ENCODE data around the gene ANKRD6. TPM values are rescaled to one million over a fixed set of nuclear protein-coding genes. Genes with fewer than 3 reads are reported as not detected.

ANKRD6 gene
- polyA plus RNA-seq, 1 of the 3 experiments (the other 2 are of a cell fraction) = 2.6 TPM

DNA sequence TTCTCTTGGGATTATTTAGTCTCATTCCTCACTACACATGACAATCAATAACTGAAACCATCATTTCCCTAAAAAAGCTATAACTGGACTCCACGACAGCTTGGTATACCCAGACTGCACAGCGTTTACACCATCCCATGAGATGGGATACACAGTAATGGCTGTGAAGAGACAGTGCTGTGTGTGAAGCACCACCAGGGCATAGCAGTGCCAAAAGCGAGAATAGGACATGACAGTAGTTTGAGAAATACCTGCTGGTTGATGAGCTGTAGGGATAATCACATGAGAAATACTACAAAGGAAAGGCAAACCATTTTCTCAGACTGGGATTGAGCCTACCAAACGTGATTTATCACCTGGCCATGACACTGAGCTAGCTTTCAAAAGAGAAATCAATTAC lies 228.0 kb downstream of the ANKRD6 start:
- Histone ChIP-seq H3K27ac (ENCODE audit: low read depth in 2 of 2, low read length in 1 of 2) (no peak overlapping the region), H3K9ac (no peak overlapping the region), H2AFZ (ENCODE audit: low read depth) (no peak overlapping the region), H3K4me3 (ENCODE audit: low read depth in 2 of 2, low read length in 1 of 2) (no peak overlapping the region), H3F3A (replicated peaks; ENCODE audit: insufficient read depth) (peaks cover 5% of the 10 kb centered on the region), H3K79me2 (ENCODE audit: insufficient read depth) (no peaks in the 10 kb centered on the region), H3K4me1 (ENCODE audit: control insufficient read depth in 1 of 2, insufficient read depth in 2 of 2, low read depth in 1 of 2, low read length in 1 of 2) (no peaks in the 10 kb centered on the region), H3K27me3 (ENCODE audit: insufficient read depth) (no peaks in the 10 kb centered on the region), H3K4me2 (no peak overlapping the region), H3K36me3 (replicated peaks in 1 of 2; ENCODE audit: control insufficient read depth in 1 of 2, insufficient read depth in 2 of 2, low read length in 1 of 2) (peaks cover 33 to 68% of the 10 kb centered on the region in 2 experiments), H3K9me3 (no peaks in the 10 kb centered on the region), H3K9me2 (no peaks in the 10 kb centered on the region), H4K20me1 (ENCODE audit: insufficient read depth) (no peaks in the 10 kb centered on the region)
- ChIA-PET CTCF (no interaction called here), POLR2A (no interaction called here)
- TF ChIP-seq YY1 (IDR thresholded peaks at IDR 0.05; ENCODE audit: low read depth) (no peak), PBX3 (IDR thresholded peaks at IDR 0.05) (no peak), NRF1 (IDR thresholded peaks at IDR 0.05; ENCODE audit: low read depth, low read length) (no peak), SMC3 (IDR thresholded peaks at IDR 0.05; ENCODE audit: low read depth, low read length) (no peak)
- TF ChIP-seq, protein P1, sequence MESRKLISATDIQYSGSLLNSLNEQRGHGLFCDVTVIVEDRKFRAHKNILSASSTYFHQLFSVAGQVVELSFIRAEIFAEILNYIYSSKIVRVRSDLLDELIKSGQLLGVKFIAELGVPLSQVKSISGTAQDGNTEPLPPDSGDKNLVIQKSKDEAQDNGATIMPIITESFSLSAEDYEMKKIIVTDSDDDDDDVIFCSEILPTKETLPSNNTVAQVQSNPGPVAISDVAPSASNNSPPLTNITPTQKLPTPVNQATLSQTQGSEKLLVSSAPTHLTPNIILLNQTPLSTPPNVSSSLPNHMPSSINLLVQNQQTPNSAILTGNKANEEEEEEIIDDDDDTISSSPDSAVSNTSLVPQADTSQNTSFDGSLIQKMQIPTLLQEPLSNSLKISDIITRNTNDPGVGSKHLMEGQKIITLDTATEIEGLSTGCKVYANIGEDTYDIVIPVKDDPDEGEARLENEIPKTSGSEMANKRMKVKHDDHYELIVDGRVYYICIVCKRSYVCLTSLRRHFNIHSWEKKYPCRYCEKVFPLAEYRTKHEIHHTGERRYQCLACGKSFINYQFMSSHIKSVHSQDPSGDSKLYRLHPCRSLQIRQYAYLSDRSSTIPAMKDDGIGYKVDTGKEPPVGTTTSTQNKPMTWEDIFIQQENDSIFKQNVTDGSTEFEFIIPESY (IDR thresholded peaks at IDR 0.05; ENCODE audit: borderline replicate concordance, low read depth) = no peak
- WGBS (ENCODE audit: low lambda C conversion rate) = 92% methylated on average over 4 of the region's 4 CpGs
- DNase-seq = no peak

DNA sequence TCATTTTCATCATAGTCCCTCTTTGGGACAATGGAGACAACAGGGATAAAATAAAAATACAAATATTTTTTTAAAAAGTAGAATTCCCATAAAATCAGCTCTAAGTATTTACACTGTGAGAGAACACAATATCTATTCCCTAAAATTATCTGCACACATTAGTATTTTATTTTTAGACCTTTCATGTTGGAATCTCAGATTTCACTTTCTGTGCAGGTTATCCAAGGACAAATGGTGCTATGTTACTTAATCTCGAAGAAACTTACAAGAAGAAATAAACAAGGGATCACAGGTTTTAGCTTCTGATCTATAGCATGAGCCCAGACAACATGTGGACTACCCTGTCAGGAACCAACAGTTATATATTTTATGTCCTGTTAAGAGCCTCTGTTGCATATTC lies 228.6 kb downstream of the ANKRD6 start:
- Histone ChIP-seq H3F3A (replicated peaks; ENCODE audit: insufficient read depth) (peaks cover 5% of the 10 kb centered on the region), H3K4me3 (ENCODE audit: low read depth in 2 of 2, low read length in 1 of 2) (no peak overlapping the region), H3K27me3 (ENCODE audit: insufficient read depth) (no peaks in the 10 kb centered on the region), H3K4me1 (ENCODE audit: control insufficient read depth in 1 of 2, insufficient read depth in 2 of 2, low read depth in 1 of 2, low read length in 1 of 2) (no peaks in the 10 kb centered on the region), H3K9ac (no peak overlapping the region), H4K20me1 (ENCODE audit: insufficient read depth) (no peaks in the 10 kb centered on the region), H3K9me2 (no peaks in the 10 kb centered on the region), H3K36me3 (replicated peaks in 1 of 2; ENCODE audit: control insufficient read depth in 1 of 2, insufficient read depth in 2 of 2, low read length in 1 of 2) (peaks cover 38 to 62% of the 10 kb centered on the region in 2 experiments), H3K27ac (ENCODE audit: low read depth in 2 of 2, low read length in 1 of 2) (no peak overlapping the region), H2AFZ (ENCODE audit: low read depth) (no peak overlapping the region), H3K4me2 (no peak overlapping the region), H3K9me3 (no peaks in the 10 kb centered on the region), H3K79me2 (ENCODE audit: insufficient read depth) (no peaks in the 10 kb centered on the region)
- CTCF ChIA-PET = interaction anchor here (1.2 kb wide), 1 partner anchor 289 kb away, joined by 3 read pairs; no protein-coding TSS in a partner anchor
- DNase-seq = no peak
- POLR2A ChIA-PET = no interaction called here
- 92% methylated on average over 1 of the region's 1 CpG for WGBS (ENCODE audit: low lambda C conversion rate)
- no peak for TF ChIP-seq TCF12 (IDR thresholded peaks at IDR 0.05)

GRCh38 chr6:89662659-89663223 lies 229.8 kb downstream of the ANKRD6 start:
- CTCF ChIA-PET = interaction anchor here (1.2 kb wide), 1 partner anchor 291 kb away, joined by 3 read pairs; no protein-coding TSS in a partner anchor
- H3K36me3 ChIP-seq (replicated peaks in 1 of 2; ENCODE audit: control insufficient read depth in 1 of 2, insufficient read depth in 2 of 2, low read length in 1 of 2) = peaks cover 49 to 61% of the 10 kb centered on the region in 2 experiments

More at GRCh38 chr6:89662659-89663223, 229.8 kb downstream of the ANKRD6 start:
- POLR2A ChIA-PET = no interaction called here
- H3K9me3 ChIP-seq = no peaks in the 10 kb centered on the region
- peaks cover 0 to 3% of the 10 kb centered on the region in 2 experiments; a peak in 1 of 4 replicates for H3K4me1 ChIP-seq (ENCODE audit: control insufficient read depth in 1 of 2, insufficient read depth in 2 of 2, low read depth in 1 of 2, low read length in 1 of 2)
- no peak overlapping the region for H2AFZ ChIP-seq (ENCODE audit: low read depth)
- H3K4me3 ChIP-seq (ENCODE audit: low read depth in 2 of 2, low read length in 1 of 2) = no peak overlapping the region
- H3K27me3 ChIP-seq (ENCODE audit: insufficient read depth) = no peaks in the 10 kb centered on the region
- H3F3A ChIP-seq (replicated peaks; ENCODE audit: insufficient read depth) = peaks cover 5% of the 10 kb centered on the region
- no peaks in the 10 kb centered on the region for H3K9me2 ChIP-seq
- H3K9ac ChIP-seq = no peak overlapping the region
- H4K20me1 ChIP-seq (ENCODE audit: insufficient read depth) = no peaks in the 10 kb centered on the region
- H3K4me2 ChIP-seq = no peak overlapping the region
- no peaks in the 10 kb centered on the region for H3K79me2 ChIP-seq (ENCODE audit: insufficient read depth)
- H3K27ac ChIP-seq (ENCODE audit: low read depth in 2 of 2, low read length in 1 of 2) = no peak overlapping the region
- WGBS (ENCODE audit: low lambda C conversion rate) = 97% methylated on average over 4 of the region's 4 CpGs
- no peak for TF ChIP-seq TCF12 (IDR thresholded peaks at IDR 0.05)
- no peak for TF ChIP-seq NFIC (IDR thresholded peaks at IDR 0.05; ENCODE audit: borderline replicate concordance)
- TF ChIP-seq GATA2 (CRISPR knock-in tag; IDR thresholded peaks at IDR 0.05) = no peak
- DNase-seq = no peak
